K562 (cell line): ENCODE measurements around the gene CLNK. TPM values are rescaled to one million over a fixed set of nuclear protein-coding genes. Genes with fewer than 3 reads are reported as not detected.

Experiments
- BDP1 ChIP-seq: IDR thresholded peaks from 3 replicates; pipeline ENCODE4 v1.6.1; 2011; ENCODE audit not compliant: insufficient read length, insufficient read depth
- FOXJ3 ChIP-seq: sonication (generic); formaldehyde crosslinking; IDR thresholded peaks from 2 replicates; pipeline ENCODE4 v1.4.0; 2020; ENCODE audit warnings: mild to moderate bottlenecking, missing genetic modification reagents
- JUNB ChIP-seq: fragments of 450-650 bp; formaldehyde crosslinking; conservative IDR thresholded peaks from 2 replicates; pipeline ENCODE4 v1.4.0; 2020; ENCODE audit warnings: mild to moderate bottlenecking
- KLF10 ChIP-seq: fragments of 250-450 bp; sonication (Bioruptor Pico); IDR thresholded peaks from 2 replicates; pipeline ENCODE4 v1.6.1; 2021; ENCODE audit warnings: matching md5 sums
- NFIX ChIP-seq: fragments of 250-450 bp; sonication (Bioruptor Pico); IDR thresholded peaks from 2 replicates; pipeline ENCODE4 v1.4.0; 2020; ENCODE audit warnings: low read depth, mild to moderate bottlenecking, moderate library complexity
- PHF21A ChIP-seq: fragments of 450-650 bp; IDR thresholded peaks from 2 replicates; pipeline ENCODE4 v1.6.1; 2017; ENCODE audit warnings: low read depth, borderline replicate concordance
- SIRT6 ChIP-seq: IDR thresholded peaks from one replicate; pipeline ENCODE4 v1.6.1; 2012; ENCODE audit warnings: low read depth, mild to moderate bottlenecking, control low read depth, inconsistent platforms, low read length, moderate library complexity
- SMAD4 ChIP-seq: fragments of 250-450 bp; sonication (Bioruptor Pico); conservative IDR thresholded peaks from 2 replicates; pipeline ENCODE4 v1.8.0; 2021; ENCODE audit warnings: inconsistent platforms, mild to moderate bottlenecking, moderate library complexity
- STAT5B ChIP-seq: fragments of 250-450 bp; sonication (Bioruptor Pico); IDR thresholded peaks from 2 replicates; pipeline ENCODE4 v1.8.0; 2021; ENCODE audit warnings: mild to moderate bottlenecking, inconsistent platforms
- TARDBP ChIP-seq: fragments of 450-650 bp; IDR thresholded peaks from 2 replicates; pipeline ENCODE4 v1.6.1; 2016
- TRIM24 ChIP-seq, 2 experiments: fragments of 450-650 bp; IDR thresholded peaks; 2 replicates each; pipeline ENCODE4 v1.6.1; 2016
- U2AF2 ChIP-seq: fragments of 200-400 bp; formaldehyde crosslinking; optimal IDR thresholded peaks from 2 replicates; pipeline ENCODE3; 2017; ENCODE audit warnings: low read depth, mild to moderate bottlenecking, low read length
- ZKSCAN3 ChIP-seq: fragments of 250-450 bp; sonication (Bioruptor Pico); IDR thresholded peaks from 2 replicates; pipeline ENCODE4 v1.4.0; 2020
- ZNF143 ChIP-seq: sonication (generic); formaldehyde crosslinking; IDR thresholded peaks from 2 replicates; pipeline ENCODE4 v1.9.0; 2022; ENCODE audit warnings: mild to moderate bottlenecking, missing genetic modification reagents
- ZNF165 ChIP-seq: fragments of 250-450 bp; sonication (Bioruptor Pico); IDR thresholded peaks from 2 replicates; pipeline ENCODE4 v1.4.0; 2020; ENCODE audit warnings: borderline replicate concordance
- ZNF253 ChIP-seq: fragments of 250-450 bp; sonication (Bioruptor Pico); conservative IDR thresholded peaks from 2 replicates; pipeline ENCODE4 v1.6.1; 2021; ENCODE audit warnings: mild to moderate bottlenecking
- ZNF436 ChIP-seq: fragments of 250-450, 450-650 bp; sonication (Bioruptor Pico); formaldehyde crosslinking; IDR thresholded peaks from 2 replicates; pipeline ENCODE4 v1.7.0; 2020; ENCODE audit warnings: mild to moderate bottlenecking
- ZNF766 ChIP-seq: fragments of 200-800 bp; sonication (Bioruptor generic); conservative IDR thresholded peaks from 2 replicates; pipeline ENCODE4 v1.6.1; 2016; ENCODE audit warnings: missing genetic modification characterization, missing compliant biosample characterization
- ZSCAN32 ChIP-seq: fragments of 450-650 bp; formaldehyde crosslinking; IDR thresholded peaks from 2 replicates; pipeline ENCODE4 v1.4.0; 2020; ENCODE audit warnings: mild to moderate bottlenecking, moderate library complexity
- polyA plus RNA-seq, 8 experiments: library from polyadenylated mRNA; depleted of rRNA in 4 of 8; stranded (reverse) in 5 of 8; unstranded in 3 of 8; fragments of >200 nt; fragmentation: Nextera tagmentation in 2 of 8; fragmentation: Illumina TruSeq in 1 of 8; extraction: Ambion mirVana in 2 of 8; extraction: Trizol in 1 of 8; gene quantifications; 2 replicates each; pipeline versions ENCODE4 v1.2.1 to v1.2.3, GENCODE V29; 2011 to 2014; ENCODE audit warnings: inconsistent platforms in 1 of 8, missing spikeins in 1 of 8
- total RNA-seq, 7 experiments: library from RNA; depleted of rRNA in 6 of 7; stranded (reverse); fragments of >200 nt in 6 of 7; fragmentation: Illumina TruSeq in 2 of 7; extraction: Trizol in 2 of 7; gene quantifications; 2 replicates each; pipeline versions ENCODE4 v1.2.1 to v1.2.3, GENCODE V29; 2011 to 2021; ENCODE audit warnings: low replicate concordance in 1 of 7
- TF ChIP-seq, protein P1 (sequence below): fragments of 200-800 bp; sonication (Bioruptor generic); IDR thresholded peaks from 2 replicates; pipeline ENCODE4 v1.6.1; 2016; ENCODE audit warnings: missing genetic modification characterization, missing compliant biosample characterization
- TF ChIP-seq, protein P2 (sequence below): sonication (generic); formaldehyde crosslinking; IDR thresholded peaks from 2 replicates; pipeline ENCODE4 v1.8.0; 2023; ENCODE audit warnings: mild to moderate bottlenecking, missing genetic modification reagents
- TF ChIP-seq, protein P3 (sequence below): fragments of 250-450 bp; sonication (Bioruptor Pico); IDR thresholded peaks from 2 replicates; pipeline ENCODE4 v1.9.0; 2021; ENCODE audit warnings: mild to moderate bottlenecking
- TF ChIP-seq, protein P4 (sequence below): sonication (generic); formaldehyde crosslinking; IDR thresholded peaks from 2 replicates; pipeline ENCODE4 v1.8.0; 2022; ENCODE audit warnings: missing genetic modification reagents, mild to moderate bottlenecking, borderline replicate concordance

The CLNK gene
- total and polyA plus RNA-seq, 9 of the 15 experiments (the other 6 are each of a cell fraction or from before 2014, with no cell fraction given): not detected

DNA sequence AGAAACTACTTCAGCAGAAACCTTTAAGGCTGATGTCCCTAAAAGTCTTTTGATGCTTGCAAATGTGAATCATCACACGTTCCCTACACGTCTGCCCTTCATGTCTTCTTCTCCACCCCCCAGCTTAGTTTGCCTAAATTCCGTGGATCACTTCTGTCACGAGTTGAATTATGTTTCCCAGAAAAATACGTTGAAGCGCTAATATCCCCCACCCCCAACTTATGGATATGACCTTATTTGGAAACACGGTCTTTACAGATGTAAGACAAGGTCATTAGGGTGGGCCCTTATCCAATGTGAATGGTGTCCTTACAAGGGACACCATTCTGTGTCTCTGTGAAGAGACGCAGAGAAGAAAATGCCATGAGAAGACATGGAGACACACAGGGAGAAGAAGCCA is 225.3 kb downstream of the CLNK start (continued):
- TF ChIP-seq, protein P1, sequence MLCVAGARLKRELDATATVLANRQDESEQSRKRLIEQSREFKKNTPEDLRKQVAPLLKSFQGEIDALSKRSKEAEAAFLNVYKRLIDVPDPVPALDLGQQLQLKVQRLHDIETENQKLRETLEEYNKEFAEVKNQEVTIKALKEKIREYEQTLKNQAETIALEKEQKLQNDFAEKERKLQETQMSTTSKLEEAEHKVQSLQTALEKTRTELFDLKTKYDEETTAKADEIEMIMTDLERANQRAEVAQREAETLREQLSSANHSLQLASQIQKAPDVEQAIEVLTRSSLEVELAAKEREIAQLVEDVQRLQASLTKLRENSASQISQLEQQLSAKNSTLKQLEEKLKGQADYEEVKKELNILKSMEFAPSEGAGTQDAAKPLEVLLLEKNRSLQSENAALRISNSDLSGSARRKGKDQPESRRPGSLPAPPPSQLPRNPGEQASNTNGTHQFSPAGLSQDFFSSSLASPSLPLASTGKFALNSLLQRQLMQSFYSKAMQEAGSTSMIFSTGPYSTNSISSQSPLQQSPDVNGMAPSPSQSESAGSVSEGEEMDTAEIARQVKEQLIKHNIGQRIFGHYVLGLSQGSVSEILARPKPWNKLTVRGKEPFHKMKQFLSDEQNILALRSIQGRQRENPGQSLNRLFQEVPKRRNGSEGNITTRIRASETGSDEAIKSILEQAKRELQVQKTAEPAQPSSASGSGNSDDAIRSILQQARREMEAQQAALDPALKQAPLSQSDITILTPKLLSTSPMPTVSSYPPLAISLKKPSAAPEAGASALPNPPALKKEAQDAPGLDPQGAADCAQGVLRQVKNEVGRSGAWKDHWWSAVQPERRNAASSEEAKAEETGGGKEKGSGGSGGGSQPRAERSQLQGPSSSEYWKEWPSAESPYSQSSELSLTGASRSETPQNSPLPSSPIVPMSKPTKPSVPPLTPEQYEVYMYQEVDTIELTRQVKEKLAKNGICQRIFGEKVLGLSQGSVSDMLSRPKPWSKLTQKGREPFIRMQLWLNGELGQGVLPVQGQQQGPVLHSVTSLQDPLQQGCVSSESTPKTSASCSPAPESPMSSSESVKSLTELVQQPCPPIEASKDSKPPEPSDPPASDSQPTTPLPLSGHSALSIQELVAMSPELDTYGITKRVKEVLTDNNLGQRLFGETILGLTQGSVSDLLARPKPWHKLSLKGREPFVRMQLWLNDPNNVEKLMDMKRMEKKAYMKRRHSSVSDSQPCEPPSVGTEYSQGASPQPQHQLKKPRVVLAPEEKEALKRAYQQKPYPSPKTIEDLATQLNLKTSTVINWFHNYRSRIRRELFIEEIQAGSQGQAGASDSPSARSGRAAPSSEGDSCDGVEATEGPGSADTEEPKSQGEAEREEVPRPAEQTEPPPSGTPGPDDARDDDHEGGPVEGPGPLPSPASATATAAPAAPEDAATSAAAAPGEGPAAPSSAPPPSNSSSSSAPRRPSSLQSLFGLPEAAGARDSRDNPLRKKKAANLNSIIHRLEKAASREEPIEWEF (CRISPR knock-in tag): no peak
- TF ChIP-seq SMAD4 (0 out of 2 replicates have a peak, but pooled peaks have one; percentile 18), NFIX (no peak), PHF21A (no peak), ZNF165 (CRISPR knock-in tag) (no peak), ZNF253 (CRISPR knock-in tag) (no peak), ZSCAN32 (no peak), BDP1 (no peak), TRIM24 (IDR thresholded peaks at IDR 0.05) (no peak), JUNB (CRISPR knock-in tag) (no peak), KLF10 (CRISPR knock-in tag) (no peak), U2AF2 (no peak), FOXJ3 (no peak), ZNF436 (CRISPR knock-in tag) (no peak), TARDBP (no peak), STAT5B (CRISPR knock-in tag) (no peak), ZKSCAN3 (CRISPR knock-in tag) (no peak), ZNF766 (CRISPR knock-in tag) (no peak), ZNF143 (CRISPR knock-in tag) (no peak), SIRT6 (no peak)
- TF ChIP-seq, protein P2, sequence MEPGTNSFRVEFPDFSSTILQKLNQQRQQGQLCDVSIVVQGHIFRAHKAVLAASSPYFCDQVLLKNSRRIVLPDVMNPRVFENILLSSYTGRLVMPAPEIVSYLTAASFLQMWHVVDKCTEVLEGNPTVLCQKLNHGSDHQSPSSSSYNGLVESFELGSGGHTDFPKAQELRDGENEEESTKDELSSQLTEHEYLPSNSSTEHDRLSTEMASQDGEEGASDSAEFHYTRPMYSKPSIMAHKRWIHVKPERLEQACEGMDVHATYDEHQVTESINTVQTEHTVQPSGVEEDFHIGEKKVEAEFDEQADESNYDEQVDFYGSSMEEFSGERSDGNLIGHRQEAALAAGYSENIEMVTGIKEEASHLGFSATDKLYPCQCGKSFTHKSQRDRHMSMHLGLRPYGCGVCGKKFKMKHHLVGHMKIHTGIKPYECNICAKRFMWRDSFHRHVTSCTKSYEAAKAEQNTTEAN (CRISPR knock-in tag): no peak
- TF ChIP-seq, protein P3, sequence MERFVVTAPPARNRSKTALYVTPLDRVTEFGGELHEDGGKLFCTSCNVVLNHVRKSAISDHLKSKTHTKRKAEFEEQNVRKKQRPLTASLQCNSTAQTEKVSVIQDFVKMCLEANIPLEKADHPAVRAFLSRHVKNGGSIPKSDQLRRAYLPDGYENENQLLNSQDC: no peak
- TF ChIP-seq, protein P4, sequence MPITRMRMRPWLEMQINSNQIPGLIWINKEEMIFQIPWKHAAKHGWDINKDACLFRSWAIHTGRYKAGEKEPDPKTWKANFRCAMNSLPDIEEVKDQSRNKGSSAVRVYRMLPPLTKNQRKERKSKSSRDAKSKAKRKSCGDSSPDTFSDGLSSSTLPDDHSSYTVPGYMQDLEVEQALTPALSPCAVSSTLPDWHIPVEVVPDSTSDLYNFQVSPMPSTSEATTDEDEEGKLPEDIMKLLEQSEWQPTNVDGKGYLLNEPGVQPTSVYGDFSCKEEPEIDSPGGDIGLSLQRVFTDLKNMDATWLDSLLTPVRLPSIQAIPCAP (CRISPR knock-in tag): no peak
